Karpas-422 (cell line): Measurements from ENCODE around the gene PRSS23. TPM values are rescaled to one million over a fixed set of nuclear protein-coding genes. Genes with fewer than 3 reads are reported as not detected.
A peak's percentile ranks its signal among the peaks of the same experiment; 100 is the strongest.
"Not testable (repeated sequence)": the region's sequence is repeated elsewhere in the genome, so short reads cannot be mapped to it uniquely, and the experiment has no call there.

Experiments
- DNase-seq: peaks from one replicate; pipeline ENCODE4 v3.0.0-alpha.2; 2015
- H2AFZ ChIP-seq: fragments of 200-600 bp; sonication (generic); 2 replicates; pipeline ENCODE4 v1.6.1; 2014; ENCODE audit warnings: antibody characterized with exemption, low read length, mixed read lengths
- H3K27ac ChIP-seq: fragments of 200-600 bp; sonication (generic); 2 replicates; pipeline ENCODE4 v1.5.1; 2014; ENCODE audit warnings: mild to moderate bottlenecking, low read length, moderate library complexity
- H3K27me3 ChIP-seq: fragments of 200-600 bp; sonication (generic); 2 replicates; pipeline ENCODE4 v1.6.1; 2014; ENCODE audit warnings: low read length, mixed read lengths
- H3K36me3 ChIP-seq: fragments of 200-600 bp; sonication (generic); 2 replicates; pipeline ENCODE4 v1.6.1; 2014; ENCODE audit warnings: low read length, mixed read lengths; ENCODE audit not compliant: insufficient read depth
- H3K4me1 ChIP-seq: fragments of 200-600 bp; sonication (generic); 2 replicates; pipeline ENCODE4 v1.6.1; 2014; ENCODE audit warnings: mild to moderate bottlenecking, low read length, mixed read lengths
- H3K4me2 ChIP-seq: fragments of 200-600 bp; sonication (generic); 2 replicates; pipeline ENCODE4 v1.6.1; 2014; ENCODE audit warnings: low read length, low read depth, mild to moderate bottlenecking; ENCODE audit not compliant: poor library complexity, severe bottlenecking
- H3K4me3 ChIP-seq: fragments of 200-600 bp; sonication (generic); 2 replicates; pipeline ENCODE4 v1.5.1; 2014; ENCODE audit warnings: mild to moderate bottlenecking, antibody characterized with exemption, low read length, mixed read lengths
- H3K79me2 ChIP-seq: fragments of 200-600 bp; sonication (generic); 2 replicates; pipeline ENCODE4 v1.6.1; 2014; ENCODE audit warnings: mild to moderate bottlenecking, low read length, mixed read lengths
- H3K9ac ChIP-seq: fragments of 200-600 bp; sonication (generic); 2 replicates; pipeline ENCODE4 v1.6.0; 2014; ENCODE audit warnings: low read length
- H3K9me2 ChIP-seq: fragments of 200-600 bp; sonication (generic), shearing (Covaris generic); replicated peaks from 2 replicates; pipeline ENCODE4 v1.6.0; 2014; ENCODE audit warnings: mild to moderate bottlenecking, low read length, moderate library complexity; ENCODE audit not compliant: insufficient read depth
- H3K9me3 ChIP-seq: fragments of 300-700, 200-600 bp; sonication (generic); 2 replicates; pipeline ENCODE4 v1.6.1; 2014; ENCODE audit warnings: low read length, mixed read lengths
- H4K20me1 ChIP-seq: fragments of 200-600 bp; sonication (generic); 2 replicates; pipeline ENCODE4 v1.6.1; 2014; ENCODE audit warnings: mild to moderate bottlenecking, antibody characterized with exemption, low read length, low read depth; ENCODE audit not compliant: insufficient read depth
- total RNA-seq: library from RNA; depleted of rRNA; stranded (reverse); fragments of >200 nt; shearing (Covaris generic); gene quantifications from 2 replicates; pipeline ENCODE4 v1.2.3, GENCODE V29; 2014; ENCODE audit warnings: low replicate concordance

The PRSS23 gene
- total RNA-seq, 1 experiment from 2014 or later: not detected

DNA sequence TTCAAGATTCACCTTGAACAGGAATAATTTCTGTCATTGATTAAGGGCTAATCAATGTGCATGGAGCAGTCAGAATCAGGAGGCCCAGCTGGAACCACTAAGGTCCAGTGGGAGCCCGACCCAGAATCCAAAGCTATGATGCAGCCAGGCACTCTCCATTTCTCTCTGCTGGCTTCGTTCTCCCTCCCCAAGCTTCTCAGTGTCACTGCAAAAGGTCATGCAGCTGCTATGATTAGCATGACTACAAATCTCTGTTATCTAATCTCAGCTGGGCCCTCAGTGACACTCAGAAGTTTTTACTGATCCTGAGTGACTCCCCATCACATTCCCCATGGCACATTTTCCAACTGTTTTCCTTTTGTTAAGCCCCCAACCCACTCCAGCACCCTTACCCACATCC lies 31.1 kb upstream of the PRSS23 start:
- Histone ChIP-seq H3K9me3 (no peaks in the 10 kb centered on the region), H4K20me1 (no peaks in the 10 kb centered on the region), H3K9ac (no peak overlapping the region), H3K27ac (no peak overlapping the region), H3K4me3 (no peak overlapping the region), H3K36me3 (no peaks in the 10 kb centered on the region), H3K27me3 (0 out of 2 replicates have a peak, but pooled peaks cover 5% of the 10 kb centered on the region), H3K79me2 (no peaks in the 10 kb centered on the region), H3K4me2 (no peak overlapping the region), H2AFZ (no peak overlapping the region), H3K4me1 (no peaks in the 10 kb centered on the region), H3K9me2 (no peaks in the 10 kb centered on the region)
- no peak for DNase-seq

DNA sequence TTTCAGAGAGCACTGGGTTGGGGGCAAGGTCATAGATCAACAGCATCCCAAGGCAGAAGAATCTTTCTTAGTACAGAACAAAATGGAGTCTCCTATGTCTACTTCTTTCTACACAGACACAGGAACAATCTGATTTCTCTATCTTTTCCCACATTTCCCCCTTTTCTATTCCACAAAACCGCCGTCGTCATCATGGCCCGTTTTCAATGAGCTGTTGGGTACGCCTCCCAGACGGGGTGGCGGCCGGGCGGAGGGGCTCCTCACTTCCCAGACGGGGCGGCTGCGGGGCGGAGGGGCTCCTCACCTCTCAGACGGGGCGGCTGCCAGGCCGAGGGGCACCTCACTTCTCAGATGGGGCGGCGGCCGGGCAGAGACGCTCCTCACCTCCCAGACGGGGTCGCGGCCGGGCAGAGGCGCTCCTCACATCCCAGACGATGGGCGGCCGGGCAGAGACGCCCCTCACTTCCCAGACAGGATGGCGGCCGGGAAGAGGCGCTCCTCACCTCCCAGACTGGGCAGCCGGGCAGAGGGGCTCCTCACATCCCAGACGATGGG lies 29.8 kb upstream of the PRSS23 start:
- not testable (repeated sequence) for H3K9ac ChIP-seq, H3K9me3 ChIP-seq, H2AFZ ChIP-seq, H3K36me3 ChIP-seq, H3K27ac ChIP-seq, H3K4me1 ChIP-seq, H3K27me3 ChIP-seq, H3K4me2 ChIP-seq, H3K9me2 ChIP-seq, H3K4me3 ChIP-seq, H3K79me2 ChIP-seq, DNase-seq, H4K20me1 ChIP-seq

DNA sequence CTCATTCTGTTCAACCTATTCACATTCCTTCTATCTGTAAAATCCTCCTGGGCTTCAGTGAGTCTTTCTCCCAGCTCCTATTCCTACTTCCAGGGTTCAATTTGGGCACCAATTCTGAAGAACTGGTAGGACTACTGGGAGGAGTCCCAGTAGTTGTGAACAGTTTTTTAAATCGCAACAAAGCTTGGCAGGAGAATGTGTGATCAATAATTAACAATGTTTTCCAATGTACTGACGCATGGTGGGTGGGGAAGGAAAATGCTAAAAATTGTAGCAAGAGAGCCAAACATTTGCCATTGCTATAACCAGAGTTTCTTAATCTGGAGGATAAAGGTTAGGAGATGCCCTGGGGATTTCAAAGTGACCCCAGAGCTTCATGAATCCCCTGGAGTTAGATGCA lies 27.3 kb upstream of the PRSS23 start:
- no peaks in the 10 kb centered on the region for H3K27me3 ChIP-seq
- H3K36me3 ChIP-seq: no peaks in the 10 kb centered on the region
- no peaks in the 10 kb centered on the region for H3K79me2 ChIP-seq
- H3K9ac ChIP-seq: no peak overlapping the region
- H3K9me2 ChIP-seq: no peaks in the 10 kb centered on the region
- H2AFZ ChIP-seq: no peak overlapping the region
- H3K9me3 ChIP-seq: no peaks in the 10 kb centered on the region
- no peak overlapping the region for H3K4me2 ChIP-seq
- H3K4me3 ChIP-seq: no peak overlapping the region
- H3K27ac ChIP-seq: no peak overlapping the region
- H3K4me1 ChIP-seq: no peaks in the 10 kb centered on the region
- H4K20me1 ChIP-seq: no peaks in the 10 kb centered on the region
- no peak for DNase-seq

DNA sequence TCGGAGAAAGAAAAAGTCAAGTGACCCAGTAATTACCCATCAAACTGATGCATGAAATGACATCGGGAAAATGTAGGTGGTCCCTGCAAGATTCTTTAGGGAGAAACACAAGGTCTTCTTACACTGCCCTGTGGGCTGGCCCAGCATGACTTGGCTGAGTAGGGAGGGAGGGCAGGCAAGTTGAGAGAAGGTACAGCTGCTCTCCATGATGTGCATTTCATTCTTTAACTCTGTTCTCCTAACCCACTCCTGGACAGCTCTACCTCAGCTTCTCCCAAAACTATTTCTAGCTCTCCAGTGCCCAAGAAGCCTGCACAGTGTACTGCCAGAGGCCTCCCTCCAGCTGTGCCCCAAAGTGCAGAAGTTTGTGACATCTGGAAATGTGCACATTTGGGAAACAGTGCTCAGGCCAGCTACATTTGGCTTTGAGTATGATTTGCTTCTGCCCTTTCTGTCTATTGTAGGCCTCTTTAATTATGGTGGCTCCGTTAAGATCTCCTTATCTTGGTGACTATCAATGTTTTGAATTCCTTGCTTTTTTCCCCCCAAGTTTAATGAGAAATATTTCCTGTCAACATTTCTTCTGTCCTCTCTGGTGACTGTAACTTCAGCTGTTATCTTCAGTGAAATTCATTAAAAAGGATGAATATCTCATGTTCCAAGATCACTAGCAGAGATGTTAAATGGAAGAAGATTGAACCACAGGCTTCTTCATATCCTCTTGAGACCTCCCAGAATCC lies 26.7 kb upstream of the PRSS23 start:
- no peaks in the 10 kb centered on the region for H3K4me1 ChIP-seq
- H3K27me3 ChIP-seq: no peaks in the 10 kb centered on the region
- H3K9me3 ChIP-seq: no peaks in the 10 kb centered on the region
- H3K4me2 ChIP-seq: no peak overlapping the region
- no peak overlapping the region for H3K4me3 ChIP-seq
- H3K36me3 ChIP-seq: no peaks in the 10 kb centered on the region
- no peak overlapping the region for H2AFZ ChIP-seq
- no peak overlapping the region for H3K27ac ChIP-seq
- no peak for DNase-seq
- no peak overlapping the region for H3K9ac ChIP-seq
- no peaks in the 10 kb centered on the region for H4K20me1 ChIP-seq
- no peaks in the 10 kb centered on the region for H3K9me2 ChIP-seq
- H3K79me2 ChIP-seq: no peaks in the 10 kb centered on the region

DNA sequence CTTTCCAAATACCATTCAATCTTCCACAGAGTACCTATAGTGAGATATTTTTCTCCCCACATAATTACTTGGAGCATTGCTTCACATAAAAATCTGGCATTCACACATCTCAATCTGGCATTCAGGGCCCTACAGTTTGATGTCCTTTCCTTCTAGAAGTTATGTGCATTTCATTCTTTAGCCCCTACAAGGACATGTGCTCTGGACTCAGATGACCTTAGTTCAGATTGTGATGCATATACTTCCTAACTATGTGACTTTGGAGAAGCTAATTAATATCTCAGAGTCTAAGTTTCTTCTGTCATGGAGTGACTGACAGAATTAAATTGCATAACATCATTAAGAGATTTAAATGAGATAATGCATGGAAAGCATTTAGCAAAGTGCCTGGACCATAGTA lies 25.9 kb upstream of the PRSS23 start:
- Histone ChIP-seq H3K4me1 (no peaks in the 10 kb centered on the region), H3K27me3 (no peaks in the 10 kb centered on the region), H3K9me3 (no peaks in the 10 kb centered on the region), H3K9me2 (no peaks in the 10 kb centered on the region), H3K79me2 (no peaks in the 10 kb centered on the region), H3K27ac (no peak overlapping the region), H3K4me3 (no peak overlapping the region), H3K9ac (no peak overlapping the region), H2AFZ (no peak overlapping the region), H4K20me1 (no peaks in the 10 kb centered on the region), H3K36me3 (no peaks in the 10 kb centered on the region), H3K4me2 (no peak overlapping the region)
- DNase-seq: no peak

DNA sequence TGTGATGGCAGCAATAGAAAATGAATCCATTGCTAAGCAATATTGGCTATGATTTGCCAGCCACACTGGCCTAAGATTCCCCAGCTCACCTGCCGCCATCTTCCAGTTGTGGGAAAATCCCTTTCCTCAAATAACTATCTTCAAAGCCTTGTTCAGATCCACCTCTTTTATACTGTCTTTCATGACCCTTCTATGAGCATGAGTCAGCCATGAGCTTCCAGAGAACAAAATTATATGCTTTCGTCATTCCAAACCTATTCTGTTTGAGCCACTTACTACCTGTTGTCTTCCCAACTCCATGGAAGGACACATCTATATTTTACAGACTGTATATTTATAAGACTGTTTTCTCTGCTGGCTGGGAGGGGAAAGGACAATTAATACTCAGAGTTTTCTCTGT lies 25.0 kb upstream of the PRSS23 start:
- H3K9ac ChIP-seq: no peak overlapping the region
- H3K79me2 ChIP-seq: no peaks in the 10 kb centered on the region
- H3K4me3 ChIP-seq: no peak overlapping the region
- no peaks in the 10 kb centered on the region for H3K27me3 ChIP-seq
- H3K36me3 ChIP-seq: no peaks in the 10 kb centered on the region
- no peak overlapping the region for H2AFZ ChIP-seq
- H3K4me2 ChIP-seq: no peak overlapping the region
- H4K20me1 ChIP-seq: no peaks in the 10 kb centered on the region
- H3K27ac ChIP-seq: no peak overlapping the region
- DNase-seq: no peak
- H3K9me3 ChIP-seq: no peaks in the 10 kb centered on the region
- H3K9me2 ChIP-seq: no peaks in the 10 kb centered on the region
- H3K4me1 ChIP-seq: no peaks in the 10 kb centered on the region

DNA sequence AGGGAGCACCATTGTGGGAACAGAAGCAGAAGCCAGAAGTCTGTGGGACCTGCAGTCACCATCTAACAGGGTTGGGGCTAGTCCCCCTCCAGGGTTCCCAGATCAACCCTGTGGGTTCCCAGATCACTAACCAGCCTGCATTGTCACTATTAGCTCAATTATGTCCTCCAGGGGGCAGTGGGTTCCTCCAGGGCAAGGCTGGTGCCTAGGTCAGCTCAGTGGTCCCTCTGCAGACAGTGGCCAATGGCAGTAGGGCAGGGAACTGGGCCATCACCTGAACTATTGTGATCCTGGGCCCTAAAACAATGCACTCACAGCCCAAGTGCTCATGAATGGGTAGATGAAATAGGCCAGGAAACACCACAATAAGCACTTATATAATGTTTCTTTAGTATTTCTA lies 18.8 kb upstream of the PRSS23 start:
- Histone ChIP-seq H3K4me1 (no peaks in the 10 kb centered on the region), H3K27ac (no peak overlapping the region)

DNA sequence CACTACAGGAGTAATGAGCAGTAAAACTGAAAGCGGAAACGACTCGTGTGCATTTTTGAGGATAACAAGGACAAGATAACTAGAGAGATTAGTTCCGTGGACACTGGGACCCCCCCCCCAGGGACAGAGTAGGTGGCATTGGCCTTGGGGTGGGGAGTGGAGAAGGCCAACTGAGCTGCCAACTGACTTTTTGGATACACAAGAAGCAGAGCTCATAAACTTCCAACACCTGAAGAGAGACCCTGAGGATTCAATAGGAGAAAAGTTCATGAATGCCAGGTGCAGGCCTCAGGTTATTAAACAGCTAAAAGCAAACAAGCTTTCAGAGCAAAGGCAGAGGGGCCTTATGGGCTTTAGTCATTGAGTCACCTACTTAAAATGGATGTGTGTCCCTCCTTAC lies 17.6 kb upstream of the PRSS23 start:
- H3K4me1 ChIP-seq: no peaks in the 10 kb centered on the region
- no peak for DNase-seq
- H3K9me2 ChIP-seq: no peaks in the 10 kb centered on the region
- H2AFZ ChIP-seq: no peak overlapping the region
- H3K79me2 ChIP-seq: no peaks in the 10 kb centered on the region
- H3K27me3 ChIP-seq: no peaks in the 10 kb centered on the region
- H3K9me3 ChIP-seq: no peaks in the 10 kb centered on the region
- no peaks in the 10 kb centered on the region for H4K20me1 ChIP-seq
- H3K4me2 ChIP-seq: no peak overlapping the region
- no peak overlapping the region for H3K9ac ChIP-seq
- no peak overlapping the region for H3K4me3 ChIP-seq
- no peak overlapping the region for H3K27ac ChIP-seq
- H3K36me3 ChIP-seq: no peaks in the 10 kb centered on the region

More for the DNA sequence above, 18.8 kb upstream of the PRSS23 start:
- Histone ChIP-seq H3K4me2 (no peak overlapping the region), H2AFZ (no peak overlapping the region), H3K9me2 (no peaks in the 10 kb centered on the region), H4K20me1 (no peaks in the 10 kb centered on the region), H3K4me3 (no peak overlapping the region), H3K36me3 (no peaks in the 10 kb centered on the region), H3K27me3 (no peaks in the 10 kb centered on the region), H3K79me2 (no peaks in the 10 kb centered on the region), H3K9ac (no peak overlapping the region), H3K9me3 (no peaks in the 10 kb centered on the region)
- peak; percentile 65 for DNase-seq
